Vagina (tissue), 2 donors: ENCODE measurements around the gene PPP2R5C.

ENCODE experiments used
- POLR2A ChIP-seq, 2 donors: fragments of 450-650 bp; IDR thresholded peaks; one replicate each; pipeline ENCODE4 v1.6.1; 2017; ENCODE audit warnings: antibody characterized with exemption in 2 of 2, mild to moderate bottlenecking in 2 of 2, moderate library complexity in 2 of 2
- POLR2AphosphoS5 ChIP-seq, 2 donors: sonication (generic); formaldehyde crosslinking; IDR thresholded peaks; one replicate each; pipeline ENCODE4 v1.9.0; 2017; ENCODE audit warnings: antibody characterized with exemption in 2 of 2, mild to moderate bottlenecking in 2 of 2, low read depth in 1 of 2; ENCODE audit not compliant: insufficient read depth in 1 of 2
- TF ChIP-seq, protein P1 (sequence below), 3 experiments: fragments of 450-650 bp in 2 of 3; fragments of 200-600 bp in 1 of 3; sonication (generic) in 1 of 3; IDR thresholded peaks; one replicate each; pipeline ENCODE4 v1.5.1; 2017 to 2019; ENCODE audit warnings: antibody characterized with exemption in 3 of 3, mild to moderate bottlenecking in 2 of 3, moderate library complexity in 2 of 3

DNA sequence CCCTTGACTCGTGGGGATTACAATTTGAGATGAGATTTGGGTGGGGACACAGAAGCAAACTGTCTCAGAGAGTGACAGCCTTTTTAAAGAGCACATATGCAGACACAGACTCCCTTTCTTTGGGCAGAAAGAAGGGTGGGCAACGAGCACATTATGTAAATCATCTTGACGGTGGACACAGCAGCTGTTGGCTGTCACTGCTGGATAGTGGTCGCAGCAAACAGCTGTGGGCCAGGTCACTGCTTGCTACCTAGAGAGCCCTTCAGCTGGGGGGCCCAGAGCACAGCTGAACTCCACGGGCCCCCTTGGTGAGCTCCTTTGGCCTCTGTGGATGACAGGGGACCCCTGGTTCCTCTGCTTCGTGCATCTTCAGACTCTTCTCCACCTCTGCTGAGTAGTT, 23.1 kb downstream of the PPP2R5C start:
- TF ChIP-seq, protein P1, sequence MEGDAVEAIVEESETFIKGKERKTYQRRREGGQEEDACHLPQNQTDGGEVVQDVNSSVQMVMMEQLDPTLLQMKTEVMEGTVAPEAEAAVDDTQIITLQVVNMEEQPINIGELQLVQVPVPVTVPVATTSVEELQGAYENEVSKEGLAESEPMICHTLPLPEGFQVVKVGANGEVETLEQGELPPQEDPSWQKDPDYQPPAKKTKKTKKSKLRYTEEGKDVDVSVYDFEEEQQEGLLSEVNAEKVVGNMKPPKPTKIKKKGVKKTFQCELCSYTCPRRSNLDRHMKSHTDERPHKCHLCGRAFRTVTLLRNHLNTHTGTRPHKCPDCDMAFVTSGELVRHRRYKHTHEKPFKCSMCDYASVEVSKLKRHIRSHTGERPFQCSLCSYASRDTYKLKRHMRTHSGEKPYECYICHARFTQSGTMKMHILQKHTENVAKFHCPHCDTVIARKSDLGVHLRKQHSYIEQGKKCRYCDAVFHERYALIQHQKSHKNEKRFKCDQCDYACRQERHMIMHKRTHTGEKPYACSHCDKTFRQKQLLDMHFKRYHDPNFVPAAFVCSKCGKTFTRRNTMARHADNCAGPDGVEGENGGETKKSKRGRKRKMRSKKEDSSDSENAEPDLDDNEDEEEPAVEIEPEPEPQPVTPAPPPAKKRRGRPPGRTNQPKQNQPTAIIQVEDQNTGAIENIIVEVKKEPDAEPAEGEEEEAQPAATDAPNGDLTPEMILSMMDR (IDR thresholded peaks at IDR 0.05): no peak
- TF ChIP-seq POLR2AphosphoS5 (IDR thresholded peaks at IDR 0.05; ENCODE audit: insufficient read depth in 1 of 2, low read depth in 1 of 2) (no peak), POLR2A (IDR thresholded peaks at IDR 0.05) (no peak)
